DMS79 treated with DMSO at 0.1 percent for 48 hours (cell line): Measurements from ENCODE around the gene DAPK2.

Experiments
- DNase-seq: peaks from one replicate; lab custom pipeline; 2025; lab: John Stamatoyannopoulos, UW

Gene DAPK2

GRCh38 chr15:63996794-63997357 is 49.4 kb downstream of the DAPK2 start:
- no peak for DNase-seq

GRCh38 chr15:63995789-63996188 is 50.5 kb downstream of the DAPK2 start:
- DNase-seq: no peak

GRCh38 chr15:63994073-63994600 is 52.1 kb downstream of the DAPK2 start:
- no peak for DNase-seq

GRCh38 chr15:63992300-63992699 is 54.0 kb downstream of the DAPK2 start:
- no peak for DNase-seq

GRCh38 chr15:63991706-63992105 is 54.6 kb downstream of the DAPK2 start:
- no peak for DNase-seq

GRCh38 chr15:63990454-63990853 is 55.8 kb downstream of the DAPK2 start:
- DNase-seq: no peak

- DNase-seq: no peak
These were observed 58.4 kb downstream of the DAPK2 start for GRCh38 chr15:63987796-63988378.

- no peak for DNase-seq
These were observed 59.4 kb downstream of the DAPK2 start for GRCh38 chr15:63986751-63987341.

GRCh38 chr15:63986185-63986680 is 60.1 kb downstream of the DAPK2 start:
- no peak for DNase-seq

GRCh38 chr15:63985221-63986184 is 60.8 kb downstream of the DAPK2 start:
- no peak for DNase-seq

GRCh38 chr15:63984331-63984730 is 62.0 kb downstream of the DAPK2 start:
- DNase-seq: no peak

- no peak for DNase-seq
These were observed 63.1 kb downstream of the DAPK2 start for GRCh38 chr15:63983061-63983711.

GRCh38 chr15:63982381-63982854 is 63.9 kb downstream of the DAPK2 start:
- no peak for DNase-seq

- DNase-seq: no peak
These were observed 64.5 kb downstream of the DAPK2 start for GRCh38 chr15:63981596-63982320.

GRCh38 chr15:63979262-63979793 is 67.0 kb downstream of the DAPK2 start:
- no peak for DNase-seq

GRCh38 chr15:63978511-63979261 is 67.6 kb downstream of the DAPK2 start:
- DNase-seq: no peak

GRCh38 chr15:63977119-63977518 is 69.2 kb downstream of the DAPK2 start:
- no peak for DNase-seq

GRCh38 chr15:63974021-63974420 is 72.3 kb downstream of the DAPK2 start:
- no peak for DNase-seq

- DNase-seq: no peak
These were observed 72.9 kb downstream of the DAPK2 start for GRCh38 chr15:63973212-63974009.
